Thyroid gland (tissue), 4 donors: ENCODE measurements around the gene AFAP1L2. TPM values are rescaled to one million over a fixed set of nuclear protein-coding genes. Genes with fewer than 3 reads are reported as not detected.

ENCODE experiments used
- DNase-seq, 2 donors: peaks; one replicate each; pipeline ENCODE4 v3.0.0-alpha.2; 2019
- H3K27ac ChIP-seq, 3 donors: fragments of 200-600 bp; sonication (generic); 1 replicate in 2 of 3; 2 replicates in 1 of 3; pipeline ENCODE4 v1.5.1; 2016 to 2019; ENCODE audit warnings: mild to moderate bottlenecking in 1 of 3, moderate library complexity in 1 of 3
- H3K27me3 ChIP-seq: fragments of 200-600 bp; sonication (generic); one replicate; pipeline ENCODE4 v1.5.1; 2019
- H3K36me3 ChIP-seq, 2 donors: fragments of 200-600 bp; sonication (generic); one replicate each; pipeline ENCODE4 v1.5.1; 2016 to 2019
- H3K4me1 ChIP-seq, 2 donors: fragments of 200-600 bp; sonication (generic); one replicate each; pipeline ENCODE4 v1.5.1; 2017 to 2019
- H3K4me3 ChIP-seq, 3 donors: fragments of 200-600 bp; sonication (generic); replicated peaks in 1 of 3; 1 replicate in 2 of 3; 2 replicates in 1 of 3; pipeline ENCODE4 v1.5.1; 2016; ENCODE audit warnings: mild to moderate bottlenecking in 1 of 3
- H3K9me3 ChIP-seq: fragments of 200-600 bp; sonication (generic); one replicate; pipeline ENCODE4 v1.5.1; 2017
- CTCF ChIP-seq, 6 experiments: fragments of 200-600 bp in 3 of 6; fragments of 450-650 bp in 3 of 6; sonication (generic) in 3 of 6; IDR thresholded peaks; one replicate each; pipeline ENCODE4 v1.5.1; 2016 to 2019; ENCODE audit warnings: antibody characterized with exemption in 6 of 6, mild to moderate bottlenecking in 2 of 6, inconsistent platforms in 1 of 6, moderate library complexity in 1 of 6
- POLR2A ChIP-seq, 2 donors: fragments of 450-650 bp; IDR thresholded peaks; one replicate each; pipeline ENCODE4 v1.6.1; 2017; ENCODE audit warnings: antibody characterized with exemption in 2 of 2, mild to moderate bottlenecking in 2 of 2, moderate library complexity in 1 of 2
- WGBS, 2 donors: methylation state at CpG; one replicate each; pipeline ENCODE4 v1.1.5; 2017; 5-methylcytosine and 5-hydroxymethylcytosine counted together
- intact Hi-C: fragments of 100-400 bp; cut with DNase I; formaldehyde crosslinking; loops from one replicate; pipeline ENCODE4 v1.15.1; 2023
- total RNA-seq, 4 donors: library from RNA; depleted of rRNA; stranded (reverse); fragments of >200 nt; gene quantifications; one replicate each; pipeline ENCODE4 v1.2.3, GENCODE V29; 2016

Gene AFAP1L2
- total RNA-seq, 4 donors from 2014 or later: 135 to 356 (median 299) TPM

- Histone ChIP-seq H3K4me3 (peak overlapping the region; percentile 56 to 83 (median 66)), H3K9me3 (no peaks in the 10 kb centered on the region), H3K27ac (peak overlapping the region; percentile 97 to 98 (median 98)), H3K4me1 (peaks cover 33 to 48% of the 10 kb centered on the region in 2 donors), H3K36me3 (no peaks in the 10 kb centered on the region), H3K27me3 (no peaks in the 10 kb centered on the region)
- intact Hi-C loops: loop anchor here (5.0 to 10.0 kb wide), 3 partner anchors 52 to 100 kb away; no protein-coding TSS in a partner anchor
- 17 to 24% methylated on average over 12 to 16 of the region's 16 CpGs for WGBS, 2 donors
- peak; percentile 61 to 67 for DNase-seq
- TF ChIP-seq POLR2A (IDR thresholded peaks at IDR 0.05) (peak in 1 of 2 donors; percentile 23), CTCF (IDR thresholded peaks at IDR 0.05) (no peak)
Observed at GRCh38 chr10:114405011-114405350, 679 bp upstream of the AFAP1L2 start.

GRCh38 chr10:114403541-114404161 is 651 bp downstream of the AFAP1L2 start:
- Histone ChIP-seq H3K27me3 (no peaks in the 10 kb centered on the region), H3K9me3 (no peaks in the 10 kb centered on the region), H3K27ac (peak overlapping the region; percentile 97 to 98 (median 98)), H3K4me3 (peak overlapping the region; percentile 56 to 83 (median 66)), H3K36me3 (no peaks in the 10 kb centered on the region), H3K4me1 (peaks cover 47 to 58% of the 10 kb centered on the region in 2 donors)
- intact Hi-C loops: loop anchor here (10.0 kb wide), 2 partner anchors 59 to 99 kb away; no protein-coding TSS in a partner anchor
- WGBS, 2 donors: 1% methylated on average over 22 to 31 of the region's 44 CpGs
- peak; percentile 75 to 76 for DNase-seq
- TF ChIP-seq POLR2A (IDR thresholded peaks at IDR 0.05) (peak in 1 of 2 donors; percentile 75), CTCF (IDR thresholded peaks at IDR 0.05) (peak in 3 of 6 experiments; percentile 25 to 45 (median 40))

- no peaks in the 10 kb centered on the region for H3K9me3 ChIP-seq
- TF ChIP-seq POLR2A (IDR thresholded peaks at IDR 0.05) (peak in 1 of 2 donors; percentile 59), CTCF (IDR thresholded peaks at IDR 0.05) (no peak)
- peaks cover 47 to 58% of the 10 kb centered on the region in 2 donors for H3K4me1 ChIP-seq
- peak; percentile 48 to 52 for DNase-seq
- intact Hi-C loops: loop anchor here (10.0 kb wide), 2 partner anchors 58 to 98 kb away; no protein-coding TSS in a partner anchor
- no peaks in the 10 kb centered on the region for H3K36me3 ChIP-seq
- H3K4me3 ChIP-seq: peak overlapping the region; percentile 56 to 83 (median 66)
- H3K27ac ChIP-seq: peak overlapping the region; percentile 97 to 98 (median 98)
- WGBS, 2 donors: 8 to 13% methylated on average over 17 of the region's 17 CpGs
- no peaks in the 10 kb centered on the region for H3K27me3 ChIP-seq
Observed at GRCh38 chr10:114402871-114403540, 1.3 kb downstream of the AFAP1L2 start.

GRCh38 chr10:114402233-114402632 is 2.1 kb downstream of the AFAP1L2 start:
- Histone ChIP-seq H3K27ac (peak overlapping the region; percentile 97 to 98 (median 98)), H3K27me3 (no peaks in the 10 kb centered on the region), H3K36me3 (no peaks in the 10 kb centered on the region), H3K9me3 (no peaks in the 10 kb centered on the region), H3K4me3 (peak overlapping the region in 2 of 3 donors; percentile 66 to 83), H3K4me1 (peaks cover 54 to 63% of the 10 kb centered on the region in 2 donors)
- intact Hi-C loops: loop anchor here (10.0 kb wide), 2 partner anchors 57 to 97 kb away; no protein-coding TSS in a partner anchor
- no peak for TF ChIP-seq CTCF (IDR thresholded peaks at IDR 0.05)
- no peak for TF ChIP-seq POLR2A (IDR thresholded peaks at IDR 0.05)
- no peak for DNase-seq
- WGBS, 2 donors: 31 to 36% methylated on average over 2 of the region's 2 CpGs
